NCI-H2171 (cell line): ENCODE data around the gene IGFBP3.
"Not testable (repeated sequence)": the region's sequence is repeated elsewhere in the genome, so short reads cannot be mapped to it uniquely, and the experiment has no call there.

ENCODE experiments used
- DNase-seq: peaks from one replicate; lab custom pipeline; 2025; lab: John Stamatoyannopoulos, UW

Gene IGFBP3

GRCh38 chr7:45920502-45921380 lies at the start of gene IGFBP3:
TSS of gene IGFBP3 (minus strand) at chr7:45921272. CDS start at chr7:45921140, 132 bp downstream.
- DNase-seq: peak; percentile 25

GRCh38 chr7:45970454-45970853 lies 49.4 kb upstream of the IGFBP3 start:
- no peak for DNase-seq

GRCh38 chr7:45969940-45970339 lies 48.9 kb upstream of the IGFBP3 start:
- no peak for DNase-seq

GRCh38 chr7:45968856-45969541 lies 47.9 kb upstream of the IGFBP3 start:
- no peak for DNase-seq

GRCh38 chr7:45968312-45968711 lies 47.2 kb upstream of the IGFBP3 start:
- no peak for DNase-seq

- DNase-seq: no peak
Measured at GRCh38 chr7:45967591-45968157, 46.6 kb upstream of the IGFBP3 start.

- DNase-seq: no peak
Measured at GRCh38 chr7:45962861-45963260, 41.8 kb upstream of the IGFBP3 start.

- no peak for DNase-seq
Measured at GRCh38 chr7:45957721-45958120, 36.6 kb upstream of the IGFBP3 start.

- DNase-seq: no peak
Measured at GRCh38 chr7:45955286-45955685, 34.2 kb upstream of the IGFBP3 start.

GRCh38 chr7:45953055-45953454 lies 32.0 kb upstream of the IGFBP3 start:
- not testable (repeated sequence) for DNase-seq

GRCh38 chr7:45944058-45944457 lies 23.0 kb upstream of the IGFBP3 start:
- no peak for DNase-seq

- DNase-seq: no peak
Measured at GRCh38 chr7:45940939-45941338, 19.9 kb upstream of the IGFBP3 start.

GRCh38 chr7:45940237-45940781 lies 19.2 kb upstream of the IGFBP3 start:
- DNase-seq: not testable (repeated sequence)

- DNase-seq: no peak
Measured at GRCh38 chr7:45939574-45939973, 18.5 kb upstream of the IGFBP3 start.

GRCh38 chr7:45938626-45939302 lies 17.7 kb upstream of the IGFBP3 start:
- no peak for DNase-seq

- DNase-seq: no peak
Measured at GRCh38 chr7:45937862-45938261, 16.8 kb upstream of the IGFBP3 start.

- no peak for DNase-seq
Measured at GRCh38 chr7:45937301-45937700, 16.2 kb upstream of the IGFBP3 start.

- no peak for DNase-seq
Measured at GRCh38 chr7:45930967-45931366, 9.9 kb upstream of the IGFBP3 start.

- no peak for DNase-seq
Measured at GRCh38 chr7:45927721-45928120, 6.6 kb upstream of the IGFBP3 start.

- DNase-seq: no peak
Measured at GRCh38 chr7:45924283-45924682, 3.2 kb upstream of the IGFBP3 start.

- DNase-seq: no peak
Measured at GRCh38 chr7:45923818-45924217, 2.7 kb upstream of the IGFBP3 start.

- DNase-seq: peak; percentile 9
Measured at GRCh38 chr7:45923290-45923689, 2.2 kb upstream of the IGFBP3 start.
